Testis (tissue), 3 donors: ENCODE results near the gene CBFB. TPM values are rescaled to one million over a fixed set of nuclear protein-coding genes. Genes with fewer than 3 reads are reported as not detected.

Experiments
- DNase-seq: peaks from one replicate; pipeline ENCODE4 v3.0.0-alpha.2; 2019
- H3K27ac ChIP-seq, 2 donors: fragments of 200-600 bp; sonication (generic); one replicate each; pipeline ENCODE4 v1.5.1; 2019
- H3K27me3 ChIP-seq: fragments of 200-600 bp; sonication (generic); one replicate; pipeline ENCODE4 v1.5.1; 2019
- H3K36me3 ChIP-seq: fragments of 200-600 bp; sonication (generic); one replicate; pipeline ENCODE4 v1.5.1; 2017; ENCODE audit warnings: low read depth; ENCODE audit errors: missing control alignments
- H3K4me1 ChIP-seq: fragments of 200-600 bp; sonication (generic); one replicate; pipeline ENCODE4 v1.5.1; 2019
- H3K4me3 ChIP-seq, 2 donors: fragments of 200-600 bp; sonication (generic); one replicate each; pipeline ENCODE4 v1.5.1; 2017 to 2019
- H3K9me3 ChIP-seq: fragments of 200-600 bp; sonication (generic); one replicate; pipeline ENCODE4 v1.5.1; 2017
- POLR2A ChIP-seq: fragments of 450-650 bp; IDR thresholded peaks from one replicate; pipeline ENCODE4 v1.6.1; 2017; ENCODE audit warnings: antibody characterized with exemption, mild to moderate bottlenecking, moderate library complexity
- WGBS, 2 donors: methylation state at CpG; one replicate each; pipeline ENCODE4 v1.1.5; 2018; 5-methylcytosine and 5-hydroxymethylcytosine counted together
- intact Hi-C: fragments of 100-400 bp; cut with DNase I; formaldehyde crosslinking; loops from one replicate; pipeline ENCODE4 v1.15.1; 2023; ENCODE audit warnings: low total_unique reads
- polyA plus RNA-seq: library from polyadenylated mRNA; stranded (reverse); fragments of 350-450 nt; fragmentation: Illumina TruSeq; extraction: RNeasy Lipid Tissue Mini Kit (QIAGEN cat#74804); gene quantifications from one replicate; pipeline ENCODE4 v1.2.3, GENCODE V29; 2014; ENCODE audit warnings: low read depth, low replicate concordance; ENCODE audit not compliant: insufficient read depth
- total RNA-seq, 2 donors: library from RNA; depleted of rRNA; stranded (reverse); fragments of >200 nt; gene quantifications; one replicate each; pipeline ENCODE4 v1.2.3, GENCODE V29; 2016
- TF ChIP-seq, protein P1 (sequence below), 3 experiments: fragments of 450-650 bp in 2 of 3; fragments of 200-600 bp in 1 of 3; sonication (generic) in 1 of 3; IDR thresholded peaks; one replicate each; pipeline ENCODE4 v1.5.1; 2016 to 2019; ENCODE audit warnings: antibody characterized with exemption in 3 of 3, mild to moderate bottlenecking in 2 of 3, moderate library complexity in 1 of 3

The CBFB gene
- total and polyA plus RNA-seq, 3 donors from 2014 or later, result 15.3 to 34.9 (median 23.3) TPM

DNA sequence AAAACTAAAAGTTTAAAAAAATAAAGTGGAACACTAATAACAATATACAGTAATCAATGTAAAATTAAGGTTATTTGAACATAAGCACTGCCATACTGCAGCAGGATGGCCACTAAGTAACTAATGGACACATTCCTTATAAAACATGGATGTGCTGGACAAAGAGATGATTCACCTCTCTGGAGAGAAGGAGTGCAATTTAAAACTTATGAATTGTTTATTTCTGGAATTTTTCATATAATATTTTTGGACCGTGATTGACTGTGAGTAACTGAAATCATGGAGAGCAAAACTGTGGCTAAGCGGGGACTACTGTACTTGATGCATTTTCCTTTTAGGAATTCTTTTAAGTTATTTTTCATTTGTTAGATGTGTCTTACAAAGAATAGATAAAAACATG, 21.8 kb downstream of the CBFB start:
- no peak for DNase-seq
- Histone ChIP-seq H3K27ac (no peak overlapping the region), H3K4me3 (no peak overlapping the region), H3K9me3 (no peaks in the 10 kb centered on the region), H3K36me3 (no peaks in the 10 kb centered on the region), H3K4me1 (no peaks in the 10 kb centered on the region), H3K27me3 (no peaks in the 10 kb centered on the region)
- 87 to 89% methylated on average over 2 of the region's 2 CpGs for WGBS, 2 donors
- intact Hi-C loops, result no loop called here
- TF ChIP-seq, protein P1, sequence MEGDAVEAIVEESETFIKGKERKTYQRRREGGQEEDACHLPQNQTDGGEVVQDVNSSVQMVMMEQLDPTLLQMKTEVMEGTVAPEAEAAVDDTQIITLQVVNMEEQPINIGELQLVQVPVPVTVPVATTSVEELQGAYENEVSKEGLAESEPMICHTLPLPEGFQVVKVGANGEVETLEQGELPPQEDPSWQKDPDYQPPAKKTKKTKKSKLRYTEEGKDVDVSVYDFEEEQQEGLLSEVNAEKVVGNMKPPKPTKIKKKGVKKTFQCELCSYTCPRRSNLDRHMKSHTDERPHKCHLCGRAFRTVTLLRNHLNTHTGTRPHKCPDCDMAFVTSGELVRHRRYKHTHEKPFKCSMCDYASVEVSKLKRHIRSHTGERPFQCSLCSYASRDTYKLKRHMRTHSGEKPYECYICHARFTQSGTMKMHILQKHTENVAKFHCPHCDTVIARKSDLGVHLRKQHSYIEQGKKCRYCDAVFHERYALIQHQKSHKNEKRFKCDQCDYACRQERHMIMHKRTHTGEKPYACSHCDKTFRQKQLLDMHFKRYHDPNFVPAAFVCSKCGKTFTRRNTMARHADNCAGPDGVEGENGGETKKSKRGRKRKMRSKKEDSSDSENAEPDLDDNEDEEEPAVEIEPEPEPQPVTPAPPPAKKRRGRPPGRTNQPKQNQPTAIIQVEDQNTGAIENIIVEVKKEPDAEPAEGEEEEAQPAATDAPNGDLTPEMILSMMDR (IDR thresholded peaks at IDR 0.05), result no peak
- no peak for TF ChIP-seq POLR2A

DNA sequence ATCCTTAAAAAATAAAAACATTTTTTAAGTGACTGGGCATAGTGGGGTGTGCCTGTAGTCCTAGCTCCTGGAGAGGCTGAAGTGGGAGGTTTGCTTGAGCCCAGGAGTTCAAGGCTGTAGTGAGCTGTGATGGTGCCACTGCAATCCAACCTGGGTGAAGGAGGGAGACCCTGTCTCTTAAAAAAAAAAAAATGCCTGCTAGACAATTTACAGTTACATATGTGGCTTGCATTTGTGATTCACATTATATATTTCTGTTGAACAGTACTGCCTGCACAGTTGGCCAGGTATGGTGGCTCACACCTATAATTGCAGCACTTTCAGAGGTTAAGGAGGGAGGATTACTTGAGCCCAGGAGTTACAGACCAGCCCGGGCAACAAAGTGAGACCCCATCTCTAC, 23.4 kb downstream of the CBFB start:
- H3K36me3 ChIP-seq, result no peaks in the 10 kb centered on the region
- intact Hi-C loops, result no loop called here
- H3K27ac ChIP-seq, result no peak overlapping the region
- no peaks in the 10 kb centered on the region for H3K27me3 ChIP-seq
- no peak overlapping the region for H3K4me3 ChIP-seq
- no peaks in the 10 kb centered on the region for H3K4me1 ChIP-seq
- 83 to 100% methylated on average over 1 of the region's 1 CpG for WGBS, 2 donors
- no peaks in the 10 kb centered on the region for H3K9me3 ChIP-seq
- TF ChIP-seq POLR2A, result no peak
- TF ChIP-seq, protein P1 (IDR thresholded peaks at IDR 0.05), result no peak
- no peak for DNase-seq

DNA sequence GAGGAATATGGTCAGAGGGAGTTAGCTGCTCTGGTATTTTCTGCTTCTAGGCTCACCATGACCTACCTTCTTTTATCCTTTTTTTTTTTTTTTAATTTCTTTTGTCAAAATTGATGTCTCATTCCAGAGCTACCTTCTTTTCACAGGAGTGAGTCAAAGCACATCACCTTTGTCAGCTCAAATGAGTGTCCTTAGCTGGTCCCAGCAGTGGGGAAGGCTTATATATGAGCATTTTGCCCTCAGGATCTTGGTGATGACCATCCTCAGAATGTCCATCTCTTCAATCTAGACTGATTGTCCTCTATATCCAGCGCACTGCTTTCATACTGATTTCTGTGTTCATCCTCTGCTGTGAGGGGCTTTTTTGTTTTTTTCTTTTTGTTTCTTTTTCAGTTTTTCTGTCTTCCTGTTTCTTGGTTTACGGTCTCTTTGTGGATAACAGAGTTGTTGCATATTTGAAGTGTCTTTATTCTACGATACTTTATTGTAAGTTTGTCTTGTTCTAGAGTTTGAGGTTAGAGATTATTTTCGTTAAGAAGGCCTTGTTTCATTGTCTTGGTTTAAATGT, 24.9 kb downstream of the CBFB start:
- Histone ChIP-seq H3K4me3 (no peak overlapping the region), H3K27me3 (no peaks in the 10 kb centered on the region)
- 59 to 67% methylated on average over 4 of the region's 4 CpGs for WGBS, 2 donors

DNA sequence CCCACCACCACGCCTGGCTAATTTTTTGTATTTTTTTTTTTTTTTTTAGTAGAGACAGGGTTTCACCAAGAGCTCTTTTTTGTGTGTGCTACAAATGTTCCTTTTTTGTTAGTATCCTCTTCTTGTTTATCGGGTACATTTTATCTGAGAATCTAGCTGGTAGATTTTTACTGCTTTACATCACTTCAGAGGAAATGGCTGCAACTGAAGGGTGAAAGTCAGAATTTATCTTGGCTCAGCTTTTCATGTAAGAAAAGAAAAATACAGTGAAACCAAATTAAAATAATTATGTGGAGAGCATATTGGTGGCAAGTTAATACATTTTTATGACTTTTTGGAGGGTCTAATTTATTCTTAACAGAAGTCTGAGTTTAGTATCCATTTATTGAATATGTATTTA, 26.0 kb downstream of the CBFB start:
- H3K4me3 ChIP-seq, result no peak overlapping the region
- no peaks in the 10 kb centered on the region for H3K9me3 ChIP-seq
- WGBS, 2 donors, result 83 to 90% methylated on average over 2 of the region's 2 CpGs
- TF ChIP-seq, protein P1 (IDR thresholded peaks at IDR 0.05), result no peak
- no peak for TF ChIP-seq POLR2A
- no peaks in the 10 kb centered on the region for H3K27me3 ChIP-seq
- H3K4me1 ChIP-seq, result no peaks in the 10 kb centered on the region
- DNase-seq, result no peak
- intact Hi-C loops, result no loop called here
- H3K27ac ChIP-seq, result no peak overlapping the region
- no peaks in the 10 kb centered on the region for H3K36me3 ChIP-seq

More for the DNA sequence above, 24.9 kb downstream of the CBFB start:
- intact Hi-C loops, result no loop called here
- Histone ChIP-seq H3K36me3 (no peaks in the 10 kb centered on the region), H3K4me1 (no peaks in the 10 kb centered on the region), H3K27ac (no peak overlapping the region), H3K9me3 (no peaks in the 10 kb centered on the region)
- DNase-seq, result no peak
- TF ChIP-seq, protein P1 (IDR thresholded peaks at IDR 0.05), result no peak
- no peak for TF ChIP-seq POLR2A
